ENCODE results near the gene ARID5B. TPM values are rescaled to one million over a fixed set of nuclear protein-coding genes. Genes with fewer than 3 reads are reported as not detected.
"Not testable (repeated sequence)": the region's sequence is repeated elsewhere in the genome, so short reads cannot be mapped to it uniquely, and the experiment has no call there.

The ARID5B gene
- 16.9 and 18.9 TPM in 2 replicates for total RNA-seq (2014; rRNA removed; shearing (Covaris generic))

DNA sequence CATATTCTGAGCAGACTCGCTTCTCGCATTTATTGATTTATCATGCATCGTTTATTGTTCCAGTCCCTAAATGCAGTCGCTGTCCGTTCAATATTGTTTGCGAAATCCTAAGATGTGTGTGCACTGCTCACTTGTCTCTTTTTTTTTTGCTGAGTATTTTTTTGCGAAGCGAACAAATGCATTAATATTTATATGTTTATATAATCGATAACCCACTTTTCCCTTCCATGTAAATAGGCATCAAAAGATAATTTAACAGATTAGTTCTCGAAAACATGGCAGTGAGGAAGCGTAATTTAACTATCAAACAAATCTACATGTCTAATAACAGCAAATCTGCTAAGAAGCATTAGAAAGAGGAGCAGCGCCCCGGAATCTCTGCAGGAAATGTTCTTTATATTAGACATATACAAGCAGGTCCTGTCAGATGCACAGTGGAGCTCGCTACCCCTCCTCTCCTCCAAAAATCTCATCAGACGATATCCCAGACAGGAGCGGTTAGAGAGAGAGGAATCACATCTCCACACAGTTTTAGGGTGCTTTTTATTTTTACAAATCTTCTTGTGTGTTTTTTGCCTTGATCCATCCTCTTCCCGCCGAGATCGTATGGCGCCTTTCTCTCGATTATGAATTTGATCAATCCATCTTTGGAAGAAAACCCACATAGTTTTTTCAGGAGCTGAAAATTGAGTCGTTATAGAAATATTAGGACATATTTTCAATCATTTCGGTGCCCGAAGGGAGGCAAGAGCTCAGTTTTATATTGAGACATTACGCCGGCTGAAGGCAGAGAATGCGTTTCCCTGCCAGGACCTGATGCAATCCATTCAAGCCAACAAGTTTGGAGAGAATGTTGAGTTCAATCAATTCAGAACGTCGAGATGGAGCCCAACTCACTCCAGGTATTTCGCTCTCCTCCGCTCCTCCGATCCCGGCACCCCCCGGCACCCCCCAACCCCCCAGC lies at the start of gene ARID5B:
Gene ARID5B, plus strand, starts transcription at position 871 of the 964 bp plus-strand sequence. Its CDS starts 11 bp downstream, at position 882.
- DNase-seq (ENCODE audit: low spot score): peak; percentile 81

GRCh38 chr10:61852261-61852660 lies 49.2 kb upstream of the ARID5B start:
- DNase-seq (ENCODE audit: low spot score): no peak

GRCh38 chr10:61855771-61856170 lies 45.7 kb upstream of the ARID5B start:
- DNase-seq (ENCODE audit: low spot score): no peak

DNA sequence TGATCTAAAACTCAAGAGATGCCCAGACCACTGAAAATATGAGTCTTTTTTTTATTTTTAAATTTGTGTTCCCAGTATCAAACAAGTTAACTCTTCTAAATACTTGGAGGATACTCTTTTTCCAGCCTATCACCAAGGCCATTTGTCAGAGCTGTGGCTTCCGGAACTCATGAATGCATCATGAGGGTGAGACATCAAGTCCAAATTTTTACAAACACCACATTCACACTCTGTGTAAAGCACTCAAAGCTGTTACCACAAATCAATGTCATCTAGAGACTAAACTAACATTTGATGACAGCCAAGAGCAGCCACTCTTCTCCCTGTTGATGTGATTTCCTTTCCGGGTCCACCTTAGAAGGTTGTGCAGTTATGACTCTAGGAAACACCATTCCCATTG lies 43.8 kb upstream of the ARID5B start:
- DNase-seq (ENCODE audit: low spot score): no peak

DNA sequence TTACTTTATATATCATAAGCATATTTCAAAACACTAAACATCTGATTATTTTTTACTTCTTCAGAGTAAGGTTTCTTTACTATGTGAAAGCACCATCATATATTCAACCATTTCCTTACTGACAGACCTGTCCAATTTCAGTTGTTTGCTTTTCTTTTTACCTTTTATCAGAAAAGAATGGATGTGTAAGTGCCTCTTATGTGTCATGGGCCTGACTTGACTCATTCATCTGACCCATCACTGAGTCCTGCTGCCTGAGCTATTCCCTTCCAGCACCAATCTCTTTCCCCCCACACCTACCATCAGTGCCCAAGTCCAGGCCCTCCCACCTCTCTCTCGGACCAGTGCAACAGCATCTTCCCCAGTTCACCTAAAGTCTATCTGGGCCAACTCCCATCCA lies 41.7 kb upstream of the ARID5B start:
- DNase-seq (ENCODE audit: low spot score): no peak

DNA sequence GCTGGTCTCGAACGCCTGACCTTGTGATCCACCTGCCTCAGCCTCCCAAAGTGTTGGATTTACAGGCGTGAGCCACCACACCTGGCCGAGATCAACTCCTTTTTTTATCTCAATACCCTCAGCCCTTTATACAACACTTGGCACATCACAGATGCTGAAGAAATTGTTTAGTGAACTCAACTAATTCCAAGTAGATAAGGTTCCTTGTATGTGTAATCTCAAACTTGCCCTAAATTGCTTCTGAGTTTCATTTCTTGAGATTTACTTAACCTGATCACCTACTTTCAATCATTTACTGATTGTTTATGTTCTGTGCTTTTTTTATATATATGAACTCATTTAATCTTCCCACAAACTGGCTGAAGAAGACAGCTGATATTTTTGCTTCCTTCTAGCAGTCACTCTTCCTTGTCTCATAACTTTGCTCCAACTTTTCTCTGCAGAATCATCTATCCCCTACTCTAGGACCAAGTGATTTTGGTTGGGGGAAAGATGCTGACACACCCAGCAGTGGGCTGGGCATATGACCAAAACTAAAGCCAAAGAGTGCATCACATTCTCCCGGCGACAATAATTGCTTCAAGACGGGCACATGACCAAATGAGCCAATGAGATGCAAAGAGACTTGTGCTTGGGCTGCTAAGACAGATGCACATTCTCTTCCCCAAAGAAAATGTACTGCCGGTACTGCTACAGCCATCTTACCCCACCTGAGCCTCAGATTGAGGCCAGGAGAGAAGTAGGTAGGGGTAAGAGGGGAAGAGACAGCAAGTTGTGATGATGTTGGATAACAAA lies 40.3 kb upstream of the ARID5B start:
- no peak for DNase-seq (ENCODE audit: low spot score)

DNA sequence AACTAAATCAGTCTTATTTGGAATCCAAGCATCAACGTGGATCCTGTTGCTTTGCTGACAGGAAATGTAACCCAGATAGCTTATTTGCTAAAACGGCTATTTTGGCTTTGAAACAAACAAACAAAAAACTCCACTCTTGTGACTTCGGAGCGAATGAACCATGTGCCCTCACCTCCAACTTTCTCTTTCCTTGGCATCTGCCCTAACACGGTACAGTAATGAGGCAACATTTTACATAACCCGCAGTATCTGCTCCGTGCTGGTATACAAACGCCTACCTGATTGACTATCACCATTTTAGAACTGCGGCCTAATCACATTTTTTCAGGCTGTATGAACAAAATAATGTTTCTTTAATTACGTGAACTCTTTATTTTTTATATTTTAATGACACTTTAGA lies 37.5 kb upstream of the ARID5B start:
- no peak for DNase-seq (ENCODE audit: low spot score)

GRCh38 chr10:61866700-61867368 lies 34.7 kb upstream of the ARID5B start:
- no peak for DNase-seq (ENCODE audit: low spot score)

DNA sequence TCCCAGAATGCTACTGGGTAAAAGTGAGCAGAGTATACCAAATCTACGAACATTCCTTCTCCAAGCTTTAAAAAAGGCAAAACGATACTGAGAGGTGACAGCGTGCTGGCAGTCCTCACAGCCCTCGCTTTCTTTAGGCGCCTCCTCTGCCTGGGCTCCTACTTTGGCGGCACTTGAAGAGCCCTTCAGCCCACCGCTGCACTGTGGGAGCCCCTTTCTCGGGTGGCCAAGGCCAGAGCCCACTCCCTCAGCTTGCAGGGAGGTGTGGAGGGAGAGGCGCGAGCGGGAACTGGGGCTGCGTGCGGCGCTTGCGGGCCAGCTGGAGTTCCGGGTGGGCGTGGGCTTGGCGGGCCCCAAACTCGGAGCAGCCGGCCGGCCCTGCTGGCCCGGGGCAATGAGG lies 34.1 kb upstream of the ARID5B start:
- not testable (repeated sequence) for DNase-seq (ENCODE audit: low spot score)

- not testable (repeated sequence) for DNase-seq (ENCODE audit: low spot score)
These were observed 33.7 kb upstream of the ARID5B start for GRCh38 chr10:61867817-61868216.

DNA sequence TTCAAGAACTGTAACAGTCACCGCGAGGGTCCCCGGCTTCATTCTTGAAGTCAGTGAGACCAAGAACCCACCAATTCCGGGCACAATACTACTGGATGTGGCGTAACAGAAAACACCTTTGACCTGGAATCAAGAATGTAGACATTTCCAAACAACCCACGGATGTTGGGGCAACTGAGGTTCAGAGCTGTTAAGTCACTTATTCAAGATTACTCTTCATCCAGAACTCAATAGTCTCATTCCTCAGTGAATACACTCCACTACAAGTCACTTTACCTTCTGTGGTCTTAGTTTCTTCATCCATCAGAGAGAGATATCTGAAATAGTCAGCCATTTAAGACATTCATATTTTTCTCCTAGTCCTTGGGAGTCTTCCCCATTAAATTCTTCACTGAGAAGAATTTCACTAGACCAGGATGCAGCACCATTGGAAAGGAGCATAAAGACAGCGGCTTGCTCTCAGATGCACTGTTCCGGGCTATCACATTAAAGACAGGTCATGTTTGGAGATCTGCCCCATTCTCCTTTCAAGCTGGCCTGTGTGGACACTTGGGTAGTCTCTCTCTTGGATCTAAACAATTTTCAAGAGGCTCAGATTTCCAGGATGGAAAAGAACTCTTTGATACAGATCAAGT lies 32.3 kb upstream of the ARID5B start:
- DNase-seq (ENCODE audit: low spot score): peak; percentile 46

DNA sequence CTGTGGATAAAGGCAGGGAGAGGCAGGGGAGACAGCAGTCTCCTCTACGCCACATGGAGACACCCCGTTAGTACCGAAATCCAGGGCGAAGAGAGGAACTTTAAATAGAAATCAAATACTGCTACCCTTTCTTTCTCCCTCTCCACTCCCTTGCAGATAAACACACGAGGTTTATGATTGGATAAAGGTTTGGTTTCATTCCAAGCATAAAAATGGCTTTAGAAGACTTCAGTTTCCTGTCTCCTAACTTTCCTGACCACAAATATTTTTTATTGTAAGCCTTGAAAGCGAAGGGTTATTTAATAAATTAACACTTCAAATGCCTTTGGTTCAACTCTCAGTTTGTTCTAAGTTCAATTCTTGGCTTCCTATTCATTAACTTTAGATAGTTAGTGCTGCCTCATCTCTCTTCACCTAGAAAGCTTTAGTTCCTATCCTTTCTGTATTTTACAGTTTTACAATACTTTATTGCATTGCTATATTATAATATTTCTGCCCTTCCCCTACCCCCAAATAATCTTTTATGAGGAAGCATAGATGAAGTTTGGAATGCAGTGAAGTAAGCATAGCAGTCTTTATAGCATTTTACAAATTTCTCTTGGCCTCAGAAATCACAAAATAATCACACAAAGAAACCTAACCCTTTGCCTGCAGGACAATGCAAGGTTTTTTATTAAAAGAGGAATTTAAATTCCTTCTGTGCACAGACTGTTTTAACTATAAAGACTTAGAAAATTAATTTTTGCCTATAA lies 31.5 kb upstream of the ARID5B start:
- peak; percentile 62 for DNase-seq (ENCODE audit: low spot score)

GRCh38 chr10:61870526-61870895 lies 31.0 kb upstream of the ARID5B start:
- no peak for DNase-seq (ENCODE audit: low spot score)

- DNase-seq (ENCODE audit: low spot score): no peak
These were observed 30.0 kb upstream of the ARID5B start for GRCh38 chr10:61871487-61871886.

DNA sequence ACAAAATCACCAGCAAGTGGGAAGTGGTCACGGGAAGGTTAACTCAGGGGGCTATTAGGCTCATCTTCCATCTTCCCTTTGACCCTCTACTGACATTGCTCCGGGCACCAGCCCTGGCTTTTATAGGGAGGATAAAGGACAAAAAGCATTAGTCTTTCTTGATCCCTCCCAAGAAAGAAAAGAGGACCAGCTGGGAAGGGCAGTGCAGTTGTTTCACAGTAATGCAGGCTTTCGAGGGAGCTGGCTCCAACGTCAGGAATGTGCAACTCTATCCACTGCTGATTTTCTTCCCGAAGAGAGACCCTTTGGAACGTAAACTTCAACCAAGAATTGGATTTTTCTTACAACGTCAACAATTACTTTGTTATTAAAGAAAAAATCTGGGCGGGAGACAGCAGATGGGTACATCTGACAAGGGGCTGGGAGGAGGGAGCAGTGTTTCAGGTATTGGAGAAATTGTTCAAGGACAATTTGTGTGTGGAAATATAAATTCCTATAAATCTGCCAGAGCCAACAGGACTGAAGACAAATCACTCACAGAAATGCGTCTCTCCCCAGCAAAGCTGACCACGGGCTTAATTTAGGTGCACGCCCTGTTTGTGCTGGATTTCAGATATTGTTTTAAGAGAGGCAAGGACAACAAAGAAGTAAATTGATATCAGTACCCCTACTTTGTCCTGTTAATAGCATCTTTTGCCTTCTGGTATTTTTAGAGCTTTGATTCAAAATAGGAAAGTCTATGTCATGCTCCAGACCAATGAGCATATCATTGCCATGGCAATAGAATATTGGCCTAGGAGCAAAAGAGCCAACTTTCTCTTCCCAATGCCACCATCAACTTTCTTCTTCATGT lies 23.4 kb upstream of the ARID5B start:
- DNase-seq (ENCODE audit: low spot score): no peak

GRCh38 chr10:61878740-61879068 lies 22.8 kb upstream of the ARID5B start:
- no peak for DNase-seq (ENCODE audit: low spot score)

DNA sequence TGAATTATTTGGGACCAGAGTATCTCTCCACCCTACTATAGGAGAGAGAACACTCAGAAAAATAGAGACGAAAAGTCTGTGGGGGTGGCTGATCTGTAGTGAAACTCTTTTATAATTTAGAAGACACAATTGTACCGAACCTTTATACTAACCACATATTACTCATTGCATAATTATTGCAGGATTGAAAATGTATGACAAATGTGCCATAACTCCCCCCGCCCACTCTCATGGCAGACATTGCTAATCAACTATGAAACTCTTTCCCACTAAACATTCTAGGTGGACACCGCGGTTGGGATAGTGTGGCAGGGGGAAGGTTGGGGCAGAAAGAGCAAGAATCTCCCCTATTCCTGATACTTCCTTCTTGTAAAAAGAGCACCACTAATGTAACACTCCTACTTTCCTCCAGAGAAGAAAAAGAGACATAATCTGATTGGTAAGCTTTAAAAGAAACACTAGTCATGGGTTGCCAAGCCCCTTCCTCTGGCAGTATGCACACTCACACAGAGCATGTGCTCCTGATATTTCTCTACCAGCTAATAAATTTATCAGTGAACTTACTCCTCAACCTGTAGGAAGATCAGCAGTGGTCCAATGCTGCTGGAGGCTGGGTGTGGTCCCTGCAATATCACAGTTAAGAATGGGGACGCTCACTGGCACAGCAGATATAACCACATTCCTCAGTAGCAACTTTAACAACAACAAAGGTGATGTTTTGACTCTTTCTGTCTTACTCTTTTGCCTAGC lies 18.7 kb upstream of the ARID5B start:
- DNase-seq (ENCODE audit: low spot score): no peak

GRCh38 chr10:61883371-61884025 lies 18.0 kb upstream of the ARID5B start:
- DNase-seq (ENCODE audit: low spot score): no peak

- DNase-seq (ENCODE audit: low spot score): no peak
These were observed 13.7 kb upstream of the ARID5B start for GRCh38 chr10:61887772-61888171.

Data from HT-29 (cell line).